Measurements from ENCODE around the gene ATP12A. TPM values are rescaled to one million over a fixed set of nuclear protein-coding genes. Genes with fewer than 3 reads are reported as not detected.

ATP12A gene
- total RNA-seq, 1 experiment from 2014 or later = 0.47 TPM

- no peaks in the 10 kb centered on the region for H3K9me3 ChIP-seq (ENCODE audit: low read depth, low read length, poor library complexity, severe bottlenecking)
- no peak overlapping the region for H3K4me3 ChIP-seq (ENCODE audit: low read depth, low read length, poor library complexity, severe bottlenecking)
- no TSS peak for BruUV-seq (replicated peaks)
- no peaks in the 10 kb centered on the region for H3K4me1 ChIP-seq (ENCODE audit: insufficient read depth, low read length, poor library complexity, severe bottlenecking)
- POLR2A ChIA-PET (ENCODE audit: low non-redundant PET) = no interaction called here
- CTCF ChIA-PET = no interaction called here
- H3K36me3 ChIP-seq (ENCODE audit: insufficient read depth, low read length, poor library complexity, severe bottlenecking) = no peaks in the 10 kb centered on the region
- no peaks in the 10 kb centered on the region for H3K27me3 ChIP-seq (replicated peaks; ENCODE audit: insufficient read depth, low read depth, low read length, poor library complexity)
- TF ChIP-seq EZH2 (IDR thresholded peaks at IDR 0.05; ENCODE audit: borderline replicate concordance, low read depth, low read length, poor library complexity, severe bottlenecking) = no peak
- no peak for TF ChIP-seq CTCF (conservative IDR thresholded peaks at IDR 0.05; ENCODE audit: low read depth, low read length)
- intact Hi-C loops (cut with micrococcal nuclease; ENCODE audit: unreplicated experiment) = no loop called here
- no peak for DNase-seq (ENCODE audit: low spot score)
- no peak overlapping the region for H3K27ac ChIP-seq (ENCODE audit: low read depth, low read length, poor library complexity, severe bottlenecking)
Observed at GRCh38 chr13:24734950-24735349, 54.7 kb downstream of the ATP12A start.

- Histone ChIP-seq H3K27ac (ENCODE audit: low read depth, low read length, poor library complexity, severe bottlenecking) (no peak overlapping the region), H3K27me3 (replicated peaks; ENCODE audit: insufficient read depth, low read depth, low read length, poor library complexity) (no peaks in the 10 kb centered on the region), H3K36me3 (ENCODE audit: insufficient read depth, low read length, poor library complexity, severe bottlenecking) (no peaks in the 10 kb centered on the region), H3K4me1 (ENCODE audit: insufficient read depth, low read length, poor library complexity, severe bottlenecking) (peaks cover 5% of the 10 kb centered on the region), H3K9me3 (ENCODE audit: low read depth, low read length, poor library complexity, severe bottlenecking) (no peaks in the 10 kb centered on the region), H3K4me3 (ENCODE audit: low read depth, low read length, poor library complexity, severe bottlenecking) (no peak overlapping the region)
- intact Hi-C loops (cut with micrococcal nuclease; ENCODE audit: unreplicated experiment) = no loop called here
- POLR2A ChIA-PET (ENCODE audit: low non-redundant PET) = no interaction called here
- CTCF ChIA-PET = no interaction called here
- TF ChIP-seq EZH2 (IDR thresholded peaks at IDR 0.05; ENCODE audit: borderline replicate concordance, low read depth, low read length, poor library complexity, severe bottlenecking) = no peak
- TF ChIP-seq CTCF (conservative IDR thresholded peaks at IDR 0.05; ENCODE audit: low read depth, low read length) = no peak
- BruUV-seq (replicated peaks) = no TSS peak
- DNase-seq (ENCODE audit: low spot score) = no peak
Observed at GRCh38 chr13:24737042-24737441, 56.8 kb downstream of the ATP12A start.

GRCh38 chr13:24738366-24738847 is 58.2 kb downstream of the ATP12A start:
- Histone ChIP-seq H3K27me3 (replicated peaks; ENCODE audit: insufficient read depth, low read depth, low read length, poor library complexity) (no peaks in the 10 kb centered on the region), H3K36me3 (ENCODE audit: insufficient read depth, low read length, poor library complexity, severe bottlenecking) (no peaks in the 10 kb centered on the region), H3K9me3 (ENCODE audit: low read depth, low read length, poor library complexity, severe bottlenecking) (no peaks in the 10 kb centered on the region), H3K4me1 (ENCODE audit: insufficient read depth, low read length, poor library complexity, severe bottlenecking) (peaks cover 11% of the 10 kb centered on the region), H3K27ac (ENCODE audit: low read depth, low read length, poor library complexity, severe bottlenecking) (no peak overlapping the region), H3K4me3 (ENCODE audit: low read depth, low read length, poor library complexity, severe bottlenecking) (no peak overlapping the region)
- BruUV-seq (replicated peaks) = no TSS peak
- intact Hi-C loops (cut with micrococcal nuclease; ENCODE audit: unreplicated experiment) = no loop called here
- POLR2A ChIA-PET (ENCODE audit: low non-redundant PET) = no interaction called here
- TF ChIP-seq CTCF (conservative IDR thresholded peaks at IDR 0.05; ENCODE audit: low read depth, low read length) (no peak), EZH2 (IDR thresholded peaks at IDR 0.05; ENCODE audit: borderline replicate concordance, low read depth, low read length, poor library complexity, severe bottlenecking) (no peak)
- CTCF ChIA-PET = no interaction called here
- DNase-seq (ENCODE audit: low spot score) = no peak

Measured in A673 (cell line).